AG10803 (cell line): ENCODE results near the gene HEATR1.
A peak's percentile ranks its signal among the peaks of the same experiment; 100 is the strongest.

Source experiments
- DNase-seq: peaks from one replicate; pipeline ENCODE4 v3.0.0; 2010; ENCODE audit warnings: low read depth
- H3K4me3 ChIP-seq: 2 replicates; pipeline ENCODE4 v1.5.1; 2011; ENCODE audit warnings: mild to moderate bottlenecking, low read length, control low read depth
- CTCF ChIP-seq: conservative IDR thresholded peaks from 2 replicates; pipeline ENCODE4 v1.5.1; 2011; ENCODE audit warnings: mild to moderate bottlenecking, low read length, control low read depth, inconsistent platforms

HEATR1 gene

GRCh38 chr1:236552096-236552495 lies 52.2 kb downstream of the HEATR1 start:
- TF ChIP-seq CTCF = no peak
- DNase-seq = no peak
- H3K4me3 ChIP-seq = no peak overlapping the region

- no peak overlapping the region for H3K4me3 ChIP-seq
- no peak for DNase-seq
- TF ChIP-seq CTCF = no peak
Measured at GRCh38 chr1:236550961-236551851, 53.1 kb downstream of the HEATR1 start.

DNA sequence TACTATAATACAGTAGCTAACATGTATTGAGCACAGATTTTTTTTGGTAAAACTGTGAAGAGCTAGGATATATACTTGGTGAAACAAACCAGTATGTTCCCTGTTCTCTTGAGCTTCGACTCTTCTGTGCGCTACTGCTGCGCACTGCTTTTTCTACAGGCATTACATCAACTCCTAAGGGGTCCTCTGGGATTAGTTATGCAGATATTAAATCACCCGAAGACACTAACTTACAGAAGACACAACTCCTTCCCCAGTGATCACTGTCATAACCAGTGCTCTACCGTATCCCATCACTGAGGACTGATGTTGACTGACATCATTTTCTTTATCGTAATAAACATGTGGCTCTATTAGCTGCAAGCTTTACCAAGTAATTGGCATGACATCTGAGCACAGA lies 55.9 kb downstream of the HEATR1 start:
- no peak overlapping the region for H3K4me3 ChIP-seq
- no peak for TF ChIP-seq CTCF
- no peak for DNase-seq

DNA sequence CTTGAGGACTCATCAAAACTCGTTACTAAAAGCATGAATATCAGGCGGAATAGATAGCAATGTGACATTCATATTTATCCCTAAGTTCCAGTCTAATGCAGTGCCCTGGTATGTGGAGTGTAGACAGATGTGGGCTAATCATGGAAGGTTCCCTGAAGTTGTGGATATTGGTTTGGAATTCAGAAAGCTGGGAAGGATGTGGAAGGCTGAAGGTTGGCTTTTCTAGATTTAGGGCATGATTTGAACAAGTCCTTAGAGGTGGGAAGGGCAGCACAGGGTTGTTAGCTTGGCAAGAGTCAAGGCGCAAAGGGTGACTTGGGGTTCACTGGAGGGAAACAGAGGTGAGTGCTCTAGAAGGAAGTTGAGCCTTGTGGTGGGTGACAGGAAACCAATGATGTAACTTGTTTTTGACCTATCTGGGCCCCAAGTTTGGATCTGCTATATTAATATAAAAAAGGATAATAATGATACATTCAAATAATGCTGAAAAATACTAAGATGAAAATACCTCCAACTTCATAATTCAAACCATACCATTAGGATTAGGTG lies 58.6 kb downstream of the HEATR1 start:
- no peak overlapping the region for H3K4me3 ChIP-seq
- TF ChIP-seq CTCF = no peak
- DNase-seq = no peak

- DNase-seq = no peak
- TF ChIP-seq CTCF = 0 out of 2 replicates have a peak, but pooled peaks have one; percentile 5
- H3K4me3 ChIP-seq = no peak overlapping the region
Measured at GRCh38 chr1:236543065-236543669, 61.1 kb downstream of the HEATR1 start.

GRCh38 chr1:236541710-236542109 lies 62.6 kb downstream of the HEATR1 start:
- DNase-seq = no peak
- no peak for TF ChIP-seq CTCF
- no peak overlapping the region for H3K4me3 ChIP-seq
